Measurements from ENCODE around the gene FAM117B.
"Not testable (repeated sequence)": the region's sequence is repeated elsewhere in the genome, so short reads cannot be mapped to it uniquely, and the experiment has no call there.

FAM117B gene

DNA sequence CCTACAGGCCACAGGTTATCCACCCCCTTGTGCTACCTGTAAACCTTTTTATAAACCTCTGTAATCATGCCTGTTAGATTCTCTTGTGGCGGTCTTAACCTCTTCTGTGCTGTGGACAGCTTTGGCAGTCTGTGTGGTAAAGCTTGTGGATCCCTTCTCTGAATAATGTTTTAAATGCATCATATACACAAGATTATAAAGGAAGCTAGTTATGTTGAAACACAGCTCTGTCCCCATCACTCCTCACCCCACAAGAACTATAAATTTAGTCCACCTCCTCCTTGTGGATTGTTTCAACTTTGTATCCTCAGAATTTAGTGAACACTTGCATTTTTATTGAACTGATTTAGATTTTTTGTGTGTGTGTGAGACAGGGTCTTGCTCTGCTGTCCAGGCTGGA lies 129.1 kb downstream of the FAM117B start:
- DNase-seq: no peak

DNA sequence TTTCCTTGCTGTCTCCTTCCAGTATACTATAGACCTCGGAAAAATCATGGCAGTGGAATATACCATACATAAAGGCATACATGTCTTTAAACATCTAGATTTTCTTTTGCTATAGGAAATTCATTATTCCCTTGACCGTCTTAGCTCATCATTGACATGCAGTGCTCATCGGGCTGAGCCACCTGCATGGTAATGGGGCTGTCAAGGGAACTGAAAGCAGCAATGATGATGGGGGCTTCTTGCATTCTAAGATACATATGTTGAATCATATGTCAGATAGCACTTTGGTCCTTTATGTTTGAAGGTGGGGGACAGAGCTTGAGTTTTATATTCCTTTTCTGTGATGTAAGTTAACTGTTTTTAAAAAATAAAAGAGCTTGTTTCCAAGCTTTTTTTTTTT lies 130.2 kb downstream of the FAM117B start:
- DNase-seq: no peak

DNA sequence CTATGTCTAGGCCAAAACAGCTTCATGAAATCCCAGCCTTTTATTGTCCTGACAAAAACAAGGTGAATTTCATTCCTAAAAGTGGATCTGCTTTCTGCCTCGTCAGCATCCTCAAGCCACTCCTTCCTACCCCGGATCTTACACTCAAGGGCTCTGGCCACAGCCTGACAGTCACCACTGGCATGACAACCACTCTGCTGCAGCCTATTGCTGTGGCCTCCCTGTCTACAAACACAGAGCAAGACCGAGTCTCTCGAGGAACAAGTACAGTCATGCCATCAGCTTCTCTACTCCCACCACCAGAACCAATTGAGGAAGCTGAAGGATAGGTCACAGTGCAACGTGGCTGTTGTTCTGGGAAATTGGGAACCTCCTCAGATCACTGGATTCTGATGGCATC lies 130.7 kb downstream of the FAM117B start:
- DNase-seq: no peak

DNA sequence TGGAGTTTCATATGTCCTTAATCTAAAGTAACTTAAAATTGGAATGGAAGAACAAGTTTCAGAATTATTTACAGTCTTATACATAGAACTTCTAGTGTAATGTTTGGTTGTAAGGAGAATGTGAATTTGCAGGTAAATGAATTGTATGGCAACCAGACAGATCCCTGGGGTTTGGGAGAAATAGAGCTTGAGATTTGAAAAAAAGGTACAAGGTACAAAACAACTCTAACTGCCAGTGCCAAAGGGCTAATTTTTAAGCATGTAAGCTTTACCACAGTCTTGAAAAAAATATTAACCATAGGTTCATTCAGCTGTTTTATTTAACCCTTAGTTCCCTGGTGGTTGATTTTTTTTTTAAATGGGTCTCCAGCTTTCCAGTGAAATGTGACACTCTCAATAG lies 133.5 kb downstream of the FAM117B start:
- no peak for DNase-seq

DNA sequence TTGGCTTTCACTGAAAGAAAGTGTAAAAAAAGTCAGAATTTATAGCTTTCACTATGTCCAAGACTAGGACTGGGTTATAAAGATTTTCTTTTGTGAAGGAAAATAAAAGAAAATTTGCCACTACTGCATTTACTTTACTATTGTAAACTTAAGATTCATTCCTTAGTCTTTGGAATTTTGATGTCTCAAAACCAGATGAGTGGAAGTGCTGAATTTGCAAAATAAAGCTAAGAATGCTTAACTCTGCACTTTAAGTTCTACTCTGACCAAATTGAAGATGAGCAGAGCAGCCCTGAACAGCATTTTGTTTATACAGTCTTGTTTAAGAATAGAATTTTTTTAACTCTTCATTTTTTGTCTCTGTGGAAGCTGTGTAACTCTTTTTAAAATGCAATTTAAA lies 134.4 kb downstream of the FAM117B start:
- DNase-seq: no peak

DNA sequence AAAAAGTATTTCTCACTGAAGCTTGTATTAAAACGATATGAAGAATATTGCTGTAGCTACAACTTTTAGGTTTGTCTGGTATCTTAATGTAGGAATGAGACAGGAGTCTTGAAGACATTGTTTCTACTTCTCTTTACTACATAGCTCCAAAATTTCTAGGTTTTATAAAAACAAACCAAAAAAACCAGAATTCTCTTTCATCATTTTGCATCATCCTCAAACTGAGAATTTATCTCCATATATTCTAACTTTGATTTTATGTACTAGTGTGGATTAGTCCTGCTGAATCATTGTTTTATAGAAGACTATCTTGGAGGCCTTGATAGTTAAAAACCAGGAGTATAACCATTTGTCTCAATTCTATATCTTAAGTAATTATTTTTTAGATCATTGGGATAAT lies 136.6 kb downstream of the FAM117B start:
- DNase-seq: no peak

DNA sequence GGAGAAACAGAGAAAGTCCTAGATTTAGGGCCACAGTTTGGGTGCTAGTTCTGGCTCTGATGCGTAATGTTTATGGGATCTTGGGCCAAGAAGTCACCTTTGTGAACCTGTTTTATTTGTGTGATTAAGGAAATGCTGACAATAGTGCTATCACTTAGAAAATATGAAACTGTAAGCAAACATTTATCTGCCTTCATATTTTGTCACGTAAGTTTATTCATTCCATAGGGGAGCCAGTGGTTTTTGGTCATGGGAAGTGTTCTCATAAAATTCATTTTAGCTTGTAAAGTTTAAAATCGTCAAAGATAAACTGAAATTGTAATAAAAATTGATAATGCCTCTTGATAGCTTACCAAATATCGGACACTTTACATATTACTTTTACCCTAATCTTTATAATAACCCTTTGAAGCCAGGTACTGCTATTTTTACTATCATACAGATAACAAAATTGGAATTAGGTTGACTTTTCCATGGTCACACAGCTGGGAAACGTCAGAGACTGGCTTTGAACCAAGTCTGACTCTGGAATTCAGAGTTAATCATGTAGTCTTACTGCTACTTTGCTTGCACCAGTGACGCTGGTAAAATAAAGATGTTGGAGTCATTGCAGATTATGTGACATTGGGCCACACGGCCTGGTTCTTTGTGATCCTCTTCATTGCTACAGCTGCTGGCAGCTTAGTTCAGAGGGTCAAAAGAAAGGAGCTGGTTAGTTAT lies 137.1 kb downstream of the FAM117B start:
- DNase-seq: no peak

DNA sequence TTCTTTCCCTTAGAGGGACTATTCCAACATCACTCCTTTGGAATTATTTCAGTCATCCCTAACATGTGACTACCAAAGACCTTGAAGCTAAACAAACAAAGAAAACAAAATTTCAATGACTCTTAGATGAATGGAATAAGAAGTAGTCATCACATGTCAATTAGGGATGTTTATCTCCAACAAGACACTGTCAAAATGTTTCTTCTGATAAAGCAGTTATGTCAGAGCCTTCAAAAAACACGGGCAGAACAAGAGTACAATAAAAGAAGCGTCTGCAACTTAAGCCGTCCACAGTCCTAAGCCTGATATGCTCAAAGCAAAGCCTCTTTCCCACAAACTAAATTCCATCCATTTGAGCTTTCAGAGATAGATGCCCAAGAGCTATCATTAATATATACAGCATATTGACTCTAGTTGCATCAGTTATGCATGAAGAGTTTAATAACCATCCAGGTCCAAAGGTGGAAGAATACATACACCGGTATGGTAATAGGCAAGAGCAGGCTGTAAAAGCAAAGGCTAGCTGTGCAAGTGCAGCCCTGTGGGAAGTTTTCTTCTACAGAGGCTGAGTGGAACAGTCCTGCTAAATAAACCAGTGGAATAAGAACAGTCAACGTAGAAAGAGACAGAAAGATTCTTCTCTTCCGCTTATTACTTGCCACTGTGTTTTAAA lies 138.7 kb downstream of the FAM117B start:
- DNase-seq: no peak

DNA sequence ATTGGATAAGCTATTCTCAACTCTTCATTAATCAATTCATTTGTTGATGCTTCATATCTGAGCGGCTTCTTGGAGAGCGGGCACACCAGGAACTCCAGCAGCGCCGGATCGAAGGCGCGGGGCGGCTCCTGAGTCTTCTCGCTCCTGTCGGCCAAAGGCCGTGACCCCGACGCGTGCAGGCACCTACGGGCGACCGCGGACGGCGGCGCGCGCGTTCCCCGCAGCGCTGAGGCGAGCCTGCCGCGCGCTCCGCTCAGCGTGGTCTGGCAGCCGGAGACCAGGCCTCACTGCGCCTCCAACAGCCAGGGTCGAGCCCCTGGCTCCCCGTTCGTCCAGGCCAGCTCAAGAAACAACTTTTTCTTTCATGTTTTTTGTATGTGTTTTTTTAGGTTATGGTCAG lies 139.3 kb downstream of the FAM117B start:
- no peak for DNase-seq

DNA sequence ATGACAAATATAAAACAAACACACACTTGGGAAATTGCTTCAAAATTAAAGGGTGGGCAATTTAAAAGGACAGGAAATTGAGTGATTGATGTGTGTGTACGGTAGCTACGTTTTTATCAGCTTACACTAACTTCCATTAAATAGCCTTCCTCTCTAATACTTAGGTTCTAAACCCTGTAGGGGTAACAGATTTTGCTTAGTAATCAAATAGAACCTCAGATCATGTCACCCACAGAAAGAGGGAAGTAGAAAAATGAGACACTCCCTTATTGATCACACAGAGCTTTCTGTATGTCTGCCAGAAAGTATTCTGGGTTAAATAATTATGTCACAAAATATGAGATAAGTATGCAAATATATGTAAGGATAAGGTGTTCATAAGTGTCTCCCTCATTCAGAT lies 143.4 kb downstream of the FAM117B start:
- no peak for DNase-seq

DNA sequence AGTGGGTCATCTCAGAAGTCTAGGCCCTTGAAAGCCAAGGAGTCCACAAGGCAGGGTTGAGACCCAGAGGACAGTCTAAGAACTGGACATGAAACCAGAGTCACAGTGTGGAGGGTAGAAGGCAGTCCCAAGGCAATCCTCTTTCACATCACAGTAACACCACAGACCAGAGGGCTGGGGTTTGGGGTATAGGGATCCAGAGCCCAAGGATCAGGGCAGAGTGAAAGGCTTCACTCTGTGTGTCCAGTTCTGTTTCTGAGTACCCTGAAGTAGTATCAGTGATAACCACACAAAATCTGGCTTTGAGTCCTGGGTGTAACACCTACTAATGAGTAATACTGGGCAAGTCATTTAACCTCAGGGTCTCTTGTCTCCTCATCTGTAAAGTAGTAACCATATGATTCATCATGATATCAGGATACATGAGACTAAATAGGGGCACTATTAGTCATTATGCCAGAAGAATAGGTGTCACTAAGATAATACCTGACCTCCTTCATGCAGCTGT lies 145.8 kb downstream of the FAM117B start:
- no peak for DNase-seq

DNA sequence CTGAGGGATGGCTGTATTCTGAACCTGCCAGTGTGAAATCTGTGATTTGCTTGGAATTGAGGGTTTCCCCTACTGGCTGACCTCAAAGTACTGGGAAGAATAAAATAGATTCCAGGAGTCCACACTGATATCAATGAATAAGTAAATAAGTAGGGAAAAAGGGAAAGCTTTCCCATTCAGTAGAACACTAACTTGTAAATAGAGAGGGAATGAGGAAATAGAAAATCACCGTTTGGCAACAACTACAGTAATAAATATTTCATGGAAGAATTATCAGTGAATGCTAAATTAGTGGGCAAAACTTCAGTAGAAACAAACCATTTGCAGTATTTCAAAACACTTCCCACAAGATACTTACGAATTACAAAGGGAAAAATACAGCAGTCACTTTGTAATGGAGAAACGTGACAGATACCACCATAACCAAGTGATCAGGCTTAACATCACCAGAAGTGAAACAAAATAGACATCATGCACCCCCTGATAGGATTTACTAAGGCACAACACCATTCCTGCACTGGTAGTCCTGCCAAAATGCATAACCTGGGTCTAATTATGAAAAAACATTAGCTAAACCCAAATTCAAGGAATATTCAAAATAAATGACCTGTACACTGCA lies 148.3 kb downstream of the FAM117B start:
- DNase-seq: no peak

DNA sequence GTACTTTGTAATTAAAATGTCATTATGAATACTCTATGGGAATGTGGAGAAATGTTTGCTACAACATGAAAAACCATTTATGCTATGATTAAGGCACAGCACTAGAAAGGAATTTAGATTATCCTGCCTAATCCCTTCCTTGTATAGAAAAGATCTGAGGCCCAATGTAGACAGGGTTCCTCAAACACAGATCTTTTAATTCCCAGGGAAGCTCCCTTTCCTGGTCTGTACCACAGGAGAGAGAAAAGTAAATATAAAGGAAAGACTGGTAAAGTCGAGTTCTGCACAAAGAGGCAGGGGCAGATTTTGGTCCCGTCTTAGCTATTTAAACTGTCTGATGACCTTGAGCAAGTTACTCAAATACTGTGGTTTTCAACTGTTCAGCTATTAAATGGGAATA lies 152.1 kb downstream of the FAM117B start:
- no peak for DNase-seq

DNA sequence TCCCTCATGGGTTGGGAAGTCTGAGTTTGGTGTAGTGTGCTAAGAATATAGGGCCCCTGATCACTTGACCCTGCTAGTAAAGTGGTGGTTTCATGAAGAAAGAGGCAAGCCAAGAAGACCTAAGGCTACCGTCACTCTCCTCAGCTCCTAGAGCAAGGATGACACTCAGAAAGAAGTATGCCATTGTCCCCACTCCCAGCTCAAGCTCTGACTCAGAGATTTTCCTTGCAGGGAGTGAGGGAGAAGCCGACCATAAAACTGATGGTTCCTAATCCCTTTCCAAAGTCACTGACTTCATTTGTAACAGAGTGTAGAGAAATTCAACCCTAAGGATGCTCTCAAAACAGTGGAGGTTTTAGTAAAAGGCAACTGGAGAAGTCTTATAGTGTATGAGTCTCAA lies 155.9 kb downstream of the FAM117B start:
- DNase-seq: no peak

DNA sequence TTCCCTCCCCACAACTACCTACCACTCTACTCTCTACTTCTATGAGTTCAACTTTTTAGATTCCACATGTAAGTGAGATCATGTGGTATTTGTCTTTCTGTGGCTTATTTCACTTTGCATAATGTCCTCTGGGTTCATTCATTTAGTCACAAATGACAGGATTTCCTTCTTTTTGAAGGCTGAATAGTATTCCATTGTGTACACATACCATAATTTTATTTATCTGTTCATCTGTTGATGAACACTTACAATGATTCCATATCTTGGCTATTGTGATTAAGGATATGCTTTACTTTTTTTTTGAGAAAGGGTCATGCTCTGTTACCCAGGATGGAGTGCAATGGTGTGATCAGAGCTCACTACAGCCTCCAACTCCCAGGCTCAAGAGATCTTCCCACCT lies 163.2 kb downstream of the FAM117B start:
- DNase-seq: no peak

DNA sequence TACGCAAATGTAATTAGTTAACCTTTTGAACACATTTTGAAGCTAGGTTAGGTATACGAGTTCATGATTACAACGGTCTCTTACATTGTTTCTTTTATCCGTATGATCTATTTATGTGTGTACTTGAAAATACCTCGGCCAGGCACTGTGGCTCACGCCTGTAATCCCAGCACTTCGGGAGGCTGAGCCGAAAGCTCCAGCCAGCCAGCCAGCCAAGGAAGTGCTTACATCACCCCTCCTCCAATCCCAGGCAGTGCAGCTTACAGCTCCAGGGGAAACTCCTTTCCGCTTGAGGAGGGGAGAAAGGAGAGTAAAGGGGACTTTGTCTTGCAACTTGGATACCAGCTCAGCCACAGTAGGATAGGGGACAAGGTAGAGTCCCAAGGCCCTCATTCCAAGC lies 171.1 kb downstream of the FAM117B start:
- not testable (repeated sequence) for DNase-seq

DNA sequence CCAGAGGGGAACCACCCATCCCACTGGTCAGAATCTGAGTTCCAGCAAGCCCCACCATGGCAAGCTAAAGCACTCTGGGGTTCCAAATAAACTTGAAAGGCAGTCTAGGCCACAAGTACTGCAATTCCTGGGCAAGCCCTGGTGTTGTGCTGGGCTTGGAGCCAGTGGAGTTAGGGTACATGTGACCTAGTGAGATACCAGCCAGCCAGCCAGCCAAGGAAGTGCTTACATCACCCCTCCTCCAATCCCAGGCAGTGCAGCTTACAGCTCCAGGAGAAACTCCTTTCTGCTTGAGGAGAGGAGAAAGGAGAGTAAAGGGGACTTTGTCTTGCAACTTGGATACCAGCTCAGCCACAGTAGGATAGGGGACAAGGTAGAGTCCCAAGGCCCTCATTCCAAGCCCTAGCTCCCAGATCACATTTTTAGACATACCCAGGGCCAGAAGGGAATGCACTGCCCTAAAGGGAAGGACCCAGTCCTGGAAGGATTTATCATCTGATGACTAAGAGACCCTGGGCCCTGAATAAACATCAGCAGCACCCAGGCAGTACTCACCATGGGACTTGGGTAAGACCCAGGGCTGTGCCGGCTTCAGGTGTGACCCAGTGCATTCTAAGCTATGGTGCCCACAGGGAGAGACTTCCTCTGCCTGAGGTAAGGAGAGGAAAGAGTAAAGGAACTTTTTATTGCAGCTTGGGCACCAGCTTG lies 172.8 kb downstream of the FAM117B start:
- DNase-seq: not testable (repeated sequence)

DNA sequence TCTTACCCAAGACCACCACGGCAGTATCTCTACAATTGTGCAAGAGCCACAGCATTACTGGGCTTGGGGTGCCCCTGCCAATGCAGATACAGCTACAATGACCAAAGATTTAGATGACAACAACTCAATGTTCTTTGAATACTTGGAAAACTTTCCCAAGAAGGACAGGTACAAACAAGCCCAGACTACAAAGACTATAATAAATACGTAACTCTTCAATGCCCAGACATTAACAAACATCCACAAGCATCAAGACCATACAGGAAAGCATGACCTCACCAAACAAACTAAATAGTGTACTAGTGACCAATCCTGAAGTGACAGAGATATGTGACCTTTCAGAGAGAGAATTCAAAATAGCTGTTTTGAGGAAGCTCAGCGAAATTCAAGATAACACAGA lies 174.0 kb downstream of the FAM117B start:
- DNase-seq: no peak

DNA sequence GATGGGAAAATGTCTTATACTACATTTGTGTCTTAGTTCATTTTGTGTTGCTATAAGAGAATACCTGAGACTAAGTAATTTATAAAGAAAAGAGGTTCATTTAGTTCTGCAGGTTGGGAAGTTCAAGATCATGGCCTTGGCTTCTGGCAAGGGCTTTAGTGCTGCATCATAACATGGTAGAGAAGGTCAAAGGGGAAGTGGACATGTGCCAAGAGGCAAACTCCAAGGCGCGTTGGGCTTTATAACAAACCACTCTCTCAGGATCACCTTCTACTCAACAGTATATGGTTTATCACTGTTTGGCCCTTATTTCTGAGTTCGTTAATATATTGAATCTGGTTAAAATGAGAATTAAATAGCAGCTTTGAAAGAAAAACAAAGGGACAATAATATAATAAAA lies 178.6 kb downstream of the FAM117B start:
- no peak for DNase-seq

DNA sequence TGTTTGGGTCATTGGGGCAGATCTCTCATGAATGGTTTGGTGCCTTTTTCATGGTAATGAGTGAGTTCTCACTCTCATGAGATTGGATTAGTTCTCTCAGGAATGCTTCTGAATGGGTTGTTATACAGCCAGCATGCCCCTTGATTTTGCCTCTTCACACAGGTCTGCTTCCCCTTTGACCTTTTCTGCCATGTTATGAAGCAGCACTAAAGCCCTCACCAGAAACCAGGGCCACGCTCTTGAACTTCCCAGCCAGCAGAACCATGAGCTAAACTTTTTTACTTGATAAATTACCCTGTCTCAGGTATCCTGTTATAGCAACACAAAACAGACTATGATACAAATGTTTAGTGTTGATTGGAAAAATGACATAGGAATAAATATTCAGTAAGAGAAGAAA lies 179.5 kb downstream of the FAM117B start:
- DNase-seq: no peak

DNA sequence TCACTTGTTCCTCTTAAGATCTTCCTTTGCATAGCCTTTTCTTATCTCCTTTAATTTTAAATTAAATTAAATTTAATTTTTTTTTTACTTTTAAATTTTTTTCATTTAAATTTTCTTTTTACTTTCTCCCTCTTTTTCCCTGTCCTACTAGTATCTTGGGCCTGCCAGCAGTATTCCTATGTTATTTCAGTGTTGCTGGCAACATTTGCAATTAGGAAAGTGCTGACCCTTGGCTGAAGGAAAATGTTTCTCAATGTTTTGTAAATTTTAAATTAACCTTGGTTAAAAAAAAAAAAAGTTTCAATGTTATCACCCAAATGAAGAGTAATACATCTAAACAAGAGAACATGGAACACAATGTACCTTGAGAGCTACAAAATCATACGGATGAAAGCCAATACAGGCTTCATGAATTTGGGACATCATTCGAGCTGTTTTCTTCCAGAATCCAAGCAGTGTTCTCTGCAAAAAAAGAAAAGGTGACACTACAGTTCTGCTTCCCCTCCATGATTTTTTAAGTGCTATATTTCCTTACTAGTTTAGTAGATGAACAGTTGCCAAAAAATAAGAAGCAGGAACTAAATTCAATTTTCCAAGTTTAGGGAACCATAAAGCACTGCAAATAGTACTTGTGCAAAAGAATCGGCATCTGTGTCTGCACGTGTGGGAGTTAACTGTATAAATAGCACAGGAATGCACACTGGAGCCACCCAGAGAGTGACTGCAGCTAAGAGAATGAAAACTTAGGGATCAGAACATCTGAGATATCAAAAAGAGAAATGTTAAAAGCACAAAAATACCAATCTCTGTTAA lies 181.0 kb downstream of the FAM117B start:
- DNase-seq: no peak

DNA sequence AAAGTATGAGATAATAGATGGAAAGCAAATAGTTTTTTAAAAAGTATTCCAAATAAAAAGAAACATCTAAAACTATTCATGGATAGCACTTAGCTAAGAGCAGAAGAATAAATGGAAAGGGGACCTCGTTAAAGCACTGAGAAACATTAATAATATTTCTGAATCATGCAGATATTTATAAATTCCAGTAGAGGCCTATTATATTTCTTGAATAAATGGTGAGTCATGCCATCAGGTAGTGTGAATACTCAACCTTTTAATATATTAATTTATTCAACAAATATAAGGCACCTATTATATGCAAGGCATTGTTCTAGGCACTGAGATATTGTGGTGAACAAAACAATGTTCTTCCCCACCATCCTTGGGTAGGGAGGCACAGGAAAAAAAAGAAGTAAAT lies 183.0 kb downstream of the FAM117B start:
- DNase-seq: no peak

DNA sequence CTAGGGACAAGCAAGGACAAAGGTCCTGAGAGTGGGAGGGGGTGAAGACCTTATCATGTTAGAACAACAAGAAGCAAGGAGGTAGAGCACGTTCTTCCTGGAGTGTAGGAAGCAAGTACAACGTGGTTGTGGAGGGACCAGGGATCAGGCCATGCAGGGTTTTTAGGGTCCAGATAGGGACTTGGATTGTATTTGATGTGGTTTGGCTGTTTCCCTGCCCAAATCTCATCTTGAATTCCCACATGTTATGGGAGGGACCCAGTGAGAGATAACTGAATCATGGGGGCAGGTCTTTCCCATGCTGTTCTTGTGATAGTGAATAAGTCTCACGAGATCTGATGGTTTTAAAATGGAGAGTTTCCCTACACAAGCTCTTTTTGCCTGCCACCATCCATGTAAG lies 183.6 kb downstream of the FAM117B start:
- DNase-seq: no peak

Data from CD4-positive, alpha-beta T cell treated with Interleukin-4 for 1 hour (primary cell).